GM21390 (cell line): ENCODE data around the gene CARD9.
"Not testable (repeated sequence)": the region's sequence is repeated elsewhere in the genome, so short reads cannot be mapped to it uniquely, and the experiment has no call there.

Experiments used
- ATAC-seq: cut with Tn5 transposase; IDR thresholded peaks from one replicate; pipeline ENCODE4 v1.9.1; 2021; ENCODE audit not compliant: unreplicated experiment

CARD9 gene

GRCh38 chr9:136326061-136326760, 47.3 kb downstream of the CARD9 start:
- ATAC-seq, result no peak

GRCh38 chr9:136325358-136325757, 48.1 kb downstream of the CARD9 start:
- ATAC-seq, result no peak

GRCh38 chr9:136324501-136325300, 48.8 kb downstream of the CARD9 start:
- ATAC-seq, result no peak

- no peak for ATAC-seq
These were observed 50.1 kb downstream of the CARD9 start for GRCh38 chr9:136323371-136323789.

- ATAC-seq, result no peak
These were observed 50.6 kb downstream of the CARD9 start for GRCh38 chr9:136322756-136323330.

- ATAC-seq, result no peak
These were observed 51.9 kb downstream of the CARD9 start for GRCh38 chr9:136321561-136321960.

- ATAC-seq, result not testable (repeated sequence)
These were observed 52.5 kb downstream of the CARD9 start for GRCh38 chr9:136320972-136321371.

- ATAC-seq, result not testable (repeated sequence)
These were observed 53.5 kb downstream of the CARD9 start for GRCh38 chr9:136319955-136320354.

- ATAC-seq, result not testable (repeated sequence)
These were observed 54.2 kb downstream of the CARD9 start for GRCh38 chr9:136319244-136319643.

- no peak for ATAC-seq
These were observed 54.7 kb downstream of the CARD9 start for GRCh38 chr9:136318776-136319241.

GRCh38 chr9:136318111-136318775, 55.2 kb downstream of the CARD9 start:
- no peak for ATAC-seq

GRCh38 chr9:136317695-136318094, 55.8 kb downstream of the CARD9 start:
- no peak for ATAC-seq

- ATAC-seq, result no peak
These were observed 56.4 kb downstream of the CARD9 start for GRCh38 chr9:136316896-136317676.

GRCh38 chr9:136316271-136316751, 57.2 kb downstream of the CARD9 start:
- no peak for ATAC-seq

- no peak for ATAC-seq
These were observed 58.5 kb downstream of the CARD9 start for GRCh38 chr9:136314944-136315343.

GRCh38 chr9:136314056-136314416, 59.4 kb downstream of the CARD9 start:
- no peak for ATAC-seq
